ENCODE data around the gene NIP7.

GRCh38 chr16:69363281-69363717 is 23.7 kb downstream of the NIP7 start:
- no peak for TF ChIP-seq CTCF (optimal IDR thresholded peaks at IDR 0.05 in 1 of 3, IDR thresholded peaks at IDR 0.05 in 1 of 3, conservative IDR thresholded peaks at IDR 0.05 in 1 of 3; ENCODE audit: extremely low read depth in 1 of 3, insufficient read depth in 2 of 3, low read length in 3 of 3)
- no peak for TF ChIP-seq EZH2 (IDR thresholded peaks at IDR 0.05; ENCODE audit: low read length)
